ENCODE measurements around the gene INF2. TPM values are rescaled to one million over a fixed set of nuclear protein-coding genes. Genes with fewer than 3 reads are reported as not detected.

INF2 gene
- total and polyA plus RNA-seq, 4 donors, result 13.1 to 51.6 (median 25.5) TPM

DNA sequence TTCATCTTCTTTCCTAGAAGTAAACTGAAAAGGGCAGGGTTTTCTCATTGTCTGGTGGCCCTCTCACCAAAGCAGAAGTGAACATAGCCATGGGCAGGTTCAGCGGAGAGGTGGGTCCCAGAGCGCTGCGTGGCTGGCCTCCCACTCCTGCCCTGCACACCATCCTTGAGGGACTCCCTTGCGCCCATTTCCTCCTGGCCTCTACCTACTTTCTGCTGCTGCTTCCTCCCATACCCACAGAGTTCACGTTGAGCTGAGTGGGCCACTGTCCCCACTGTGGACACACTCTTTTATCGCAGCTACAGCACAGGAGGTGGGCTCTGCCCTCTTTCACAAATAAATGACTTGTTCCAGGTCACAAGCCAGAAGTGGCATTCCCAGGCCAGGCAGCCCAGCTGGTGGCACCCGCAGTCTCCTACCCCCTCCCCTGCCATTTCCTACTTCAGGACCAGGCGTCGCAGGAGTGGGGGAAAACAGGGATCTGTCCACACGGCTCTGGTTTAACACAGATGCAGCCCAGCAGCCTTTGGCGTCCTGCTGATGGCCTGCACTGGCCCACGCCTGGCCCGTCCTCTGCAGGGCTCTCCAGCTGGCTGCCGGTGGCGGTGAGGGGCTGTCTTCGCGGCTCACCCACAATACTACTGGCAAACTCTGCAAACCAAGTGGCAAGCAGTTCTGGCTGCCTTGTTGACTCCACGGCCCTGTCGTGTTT, 68.4 kb downstream of the INF2 start:
- H3K9ac ChIP-seq (ENCODE audit: low read depth in 1 of 2, low read length in 2 of 2), result no peak overlapping the region

DNA sequence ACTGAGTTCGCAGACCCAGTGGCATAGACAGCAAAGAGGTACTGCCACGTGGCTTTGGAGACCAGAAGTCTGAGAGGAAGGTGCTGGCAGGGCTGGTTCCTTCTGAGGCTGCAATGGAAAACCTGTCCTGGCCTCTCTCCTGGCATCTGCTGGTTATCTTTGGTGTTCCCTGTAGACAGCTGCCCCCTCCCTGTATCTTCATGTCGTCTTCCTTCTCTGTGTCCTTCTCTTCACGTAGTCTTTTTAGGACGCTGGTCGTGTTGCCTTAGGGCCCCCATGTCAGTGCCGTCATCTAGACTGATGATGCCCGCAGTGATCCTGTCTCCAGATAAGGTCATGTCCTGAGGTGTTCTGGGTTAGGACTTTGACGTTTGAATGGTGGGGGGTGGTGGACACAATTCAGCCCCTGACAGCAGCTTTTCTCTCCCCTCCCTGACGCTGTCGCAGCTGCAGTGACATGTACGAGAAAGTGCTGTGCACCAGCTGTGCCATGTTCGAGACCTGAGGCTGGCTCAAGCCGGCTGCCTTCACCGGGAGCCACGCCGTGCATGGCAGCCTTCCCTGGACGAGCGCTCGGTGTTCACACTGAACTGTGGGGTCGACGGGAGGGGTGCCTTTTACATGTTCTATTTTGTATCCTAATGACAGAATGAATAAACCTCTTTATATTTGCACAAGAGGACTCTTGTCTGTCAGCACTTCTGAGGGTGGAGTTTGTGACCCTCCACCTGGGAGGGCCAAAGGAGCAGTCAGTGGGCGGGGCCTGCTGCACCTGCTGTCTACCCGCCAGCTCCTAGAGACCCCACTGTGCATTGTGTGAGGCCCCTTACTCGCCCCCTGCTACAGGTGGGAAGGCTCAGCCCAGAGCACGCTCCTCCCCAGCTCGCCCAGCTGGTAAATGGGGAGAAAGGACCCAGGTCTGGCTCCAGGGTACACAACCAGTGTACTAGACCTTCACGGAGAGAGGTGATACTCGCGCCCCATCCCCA, 69.9 kb downstream of the INF2 start:
- Histone ChIP-seq H3K9ac (ENCODE audit: low read depth in 1 of 2, low read length in 2 of 2) (no peak overlapping the region), H3K4me3 (ENCODE audit: low read depth in 1 of 3, low read length in 3 of 3) (no peak overlapping the region), H3K27ac (ENCODE audit: low read depth in 1 of 2, low read length in 2 of 2) (no peak overlapping the region), H3K27me3 (ENCODE audit: control insufficient read depth in 4 of 4, insufficient read depth in 4 of 4, low read length in 3 of 4) (no peaks in the 10 kb centered on the region), H3K9me3 (ENCODE audit: control insufficient read depth in 4 of 4, low read length in 3 of 4) (no peaks in the 10 kb centered on the region), H3K4me1 (ENCODE audit: control insufficient read depth in 4 of 4, insufficient read depth in 4 of 4, low read length in 3 of 4) (peaks cover 5 to 19% (median 18%) of the 10 kb centered on the region in 4 donors), H3K36me3 (ENCODE audit: control insufficient read depth in 4 of 4, insufficient read depth in 3 of 4, low read depth in 1 of 4, low read length in 3 of 4) (peaks cover 5 to 40% (median 18%) of the 10 kb centered on the region in 4 donors)
- TF ChIP-seq GABPA (IDR thresholded peaks at IDR 0.05 in 1 of 2, conservative IDR thresholded peaks at IDR 0.05 in 1 of 2) (no peak), FOXA1 (IDR thresholded peaks at IDR 0.05) (no peak), JUND (IDR thresholded peaks at IDR 0.05) (no peak), FOXA2 (IDR thresholded peaks at IDR 0.05) (no peak), HNF4G (IDR thresholded peaks at IDR 0.05) (no peak), NR2F2 (IDR thresholded peaks at IDR 0.05) (no peak), HNF4A (conservative IDR thresholded peaks at IDR 0.05) (no peak), TAF1 (conservative IDR thresholded peaks at IDR 0.05) (no peak), RXRA (IDR thresholded peaks at IDR 0.05) (no peak)
- TF ChIP-seq, protein P1, sequence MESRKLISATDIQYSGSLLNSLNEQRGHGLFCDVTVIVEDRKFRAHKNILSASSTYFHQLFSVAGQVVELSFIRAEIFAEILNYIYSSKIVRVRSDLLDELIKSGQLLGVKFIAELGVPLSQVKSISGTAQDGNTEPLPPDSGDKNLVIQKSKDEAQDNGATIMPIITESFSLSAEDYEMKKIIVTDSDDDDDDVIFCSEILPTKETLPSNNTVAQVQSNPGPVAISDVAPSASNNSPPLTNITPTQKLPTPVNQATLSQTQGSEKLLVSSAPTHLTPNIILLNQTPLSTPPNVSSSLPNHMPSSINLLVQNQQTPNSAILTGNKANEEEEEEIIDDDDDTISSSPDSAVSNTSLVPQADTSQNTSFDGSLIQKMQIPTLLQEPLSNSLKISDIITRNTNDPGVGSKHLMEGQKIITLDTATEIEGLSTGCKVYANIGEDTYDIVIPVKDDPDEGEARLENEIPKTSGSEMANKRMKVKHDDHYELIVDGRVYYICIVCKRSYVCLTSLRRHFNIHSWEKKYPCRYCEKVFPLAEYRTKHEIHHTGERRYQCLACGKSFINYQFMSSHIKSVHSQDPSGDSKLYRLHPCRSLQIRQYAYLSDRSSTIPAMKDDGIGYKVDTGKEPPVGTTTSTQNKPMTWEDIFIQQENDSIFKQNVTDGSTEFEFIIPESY (IDR thresholded peaks at IDR 0.05), result no peak
- TF ChIP-seq, protein P2, sequence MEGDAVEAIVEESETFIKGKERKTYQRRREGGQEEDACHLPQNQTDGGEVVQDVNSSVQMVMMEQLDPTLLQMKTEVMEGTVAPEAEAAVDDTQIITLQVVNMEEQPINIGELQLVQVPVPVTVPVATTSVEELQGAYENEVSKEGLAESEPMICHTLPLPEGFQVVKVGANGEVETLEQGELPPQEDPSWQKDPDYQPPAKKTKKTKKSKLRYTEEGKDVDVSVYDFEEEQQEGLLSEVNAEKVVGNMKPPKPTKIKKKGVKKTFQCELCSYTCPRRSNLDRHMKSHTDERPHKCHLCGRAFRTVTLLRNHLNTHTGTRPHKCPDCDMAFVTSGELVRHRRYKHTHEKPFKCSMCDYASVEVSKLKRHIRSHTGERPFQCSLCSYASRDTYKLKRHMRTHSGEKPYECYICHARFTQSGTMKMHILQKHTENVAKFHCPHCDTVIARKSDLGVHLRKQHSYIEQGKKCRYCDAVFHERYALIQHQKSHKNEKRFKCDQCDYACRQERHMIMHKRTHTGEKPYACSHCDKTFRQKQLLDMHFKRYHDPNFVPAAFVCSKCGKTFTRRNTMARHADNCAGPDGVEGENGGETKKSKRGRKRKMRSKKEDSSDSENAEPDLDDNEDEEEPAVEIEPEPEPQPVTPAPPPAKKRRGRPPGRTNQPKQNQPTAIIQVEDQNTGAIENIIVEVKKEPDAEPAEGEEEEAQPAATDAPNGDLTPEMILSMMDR (IDR thresholded peaks at IDR 0.05; ENCODE audit: low read depth, low read length, missing input control), result no peak
- TF ChIP-seq, protein P3, sequence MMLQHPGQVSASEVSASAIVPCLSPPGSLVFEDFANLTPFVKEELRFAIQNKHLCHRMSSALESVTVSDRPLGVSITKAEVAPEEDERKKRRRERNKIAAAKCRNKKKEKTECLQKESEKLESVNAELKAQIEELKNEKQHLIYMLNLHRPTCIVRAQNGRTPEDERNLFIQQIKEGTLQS (IDR thresholded peaks at IDR 0.05), result no peak
- TF ChIP-seq, protein P4, sequence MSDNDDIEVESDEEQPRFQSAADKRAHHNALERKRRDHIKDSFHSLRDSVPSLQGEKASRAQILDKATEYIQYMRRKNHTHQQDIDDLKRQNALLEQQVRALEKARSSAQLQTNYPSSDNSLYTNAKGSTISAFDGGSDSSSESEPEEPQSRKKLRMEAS (IDR thresholded peaks at IDR 0.05), result no peak
- WGBS, result 86% methylated on average over 30 of the region's 30 CpGs
- no peak for DNase-seq (ENCODE audit: low spot score)

More for the DNA sequence above, 68.4 kb downstream of the INF2 start:
- no peaks in the 10 kb centered on the region for H3K27me3 ChIP-seq (ENCODE audit: control insufficient read depth in 4 of 4, insufficient read depth in 4 of 4, low read length in 3 of 4)
- 92% methylated on average over 19 of the region's 19 CpGs for WGBS
- no peak overlapping the region for H3K27ac ChIP-seq (ENCODE audit: low read depth in 1 of 2, low read length in 2 of 2)
- DNase-seq (ENCODE audit: low spot score), result no peak
- H3K9me3 ChIP-seq (ENCODE audit: control insufficient read depth in 4 of 4, low read length in 3 of 4), result no peaks in the 10 kb centered on the region
- peaks cover 5 to 40% (median 18%) of the 10 kb centered on the region in 4 donors for H3K36me3 ChIP-seq (ENCODE audit: control insufficient read depth in 4 of 4, insufficient read depth in 3 of 4, low read depth in 1 of 4, low read length in 3 of 4)
- H3K4me1 ChIP-seq (ENCODE audit: control insufficient read depth in 4 of 4, insufficient read depth in 4 of 4, low read length in 3 of 4), result peaks cover 8 to 29% (median 26%) of the 10 kb centered on the region in 4 donors
- no peak for TF ChIP-seq RXRA (IDR thresholded peaks at IDR 0.05)
- TF ChIP-seq TAF1 (conservative IDR thresholded peaks at IDR 0.05), result no peak
- no peak for TF ChIP-seq RAD21 (IDR thresholded peaks at IDR 0.05)
- no peak for TF ChIP-seq YY1 (IDR thresholded peaks at IDR 0.05)
- no peak for TF ChIP-seq GABPA (IDR thresholded peaks at IDR 0.05 in 1 of 2, conservative IDR thresholded peaks at IDR 0.05 in 1 of 2)
- no peak for TF ChIP-seq HNF4G (IDR thresholded peaks at IDR 0.05)
- no peak for TF ChIP-seq JUND (IDR thresholded peaks at IDR 0.05)
- TF ChIP-seq, protein P5, sequence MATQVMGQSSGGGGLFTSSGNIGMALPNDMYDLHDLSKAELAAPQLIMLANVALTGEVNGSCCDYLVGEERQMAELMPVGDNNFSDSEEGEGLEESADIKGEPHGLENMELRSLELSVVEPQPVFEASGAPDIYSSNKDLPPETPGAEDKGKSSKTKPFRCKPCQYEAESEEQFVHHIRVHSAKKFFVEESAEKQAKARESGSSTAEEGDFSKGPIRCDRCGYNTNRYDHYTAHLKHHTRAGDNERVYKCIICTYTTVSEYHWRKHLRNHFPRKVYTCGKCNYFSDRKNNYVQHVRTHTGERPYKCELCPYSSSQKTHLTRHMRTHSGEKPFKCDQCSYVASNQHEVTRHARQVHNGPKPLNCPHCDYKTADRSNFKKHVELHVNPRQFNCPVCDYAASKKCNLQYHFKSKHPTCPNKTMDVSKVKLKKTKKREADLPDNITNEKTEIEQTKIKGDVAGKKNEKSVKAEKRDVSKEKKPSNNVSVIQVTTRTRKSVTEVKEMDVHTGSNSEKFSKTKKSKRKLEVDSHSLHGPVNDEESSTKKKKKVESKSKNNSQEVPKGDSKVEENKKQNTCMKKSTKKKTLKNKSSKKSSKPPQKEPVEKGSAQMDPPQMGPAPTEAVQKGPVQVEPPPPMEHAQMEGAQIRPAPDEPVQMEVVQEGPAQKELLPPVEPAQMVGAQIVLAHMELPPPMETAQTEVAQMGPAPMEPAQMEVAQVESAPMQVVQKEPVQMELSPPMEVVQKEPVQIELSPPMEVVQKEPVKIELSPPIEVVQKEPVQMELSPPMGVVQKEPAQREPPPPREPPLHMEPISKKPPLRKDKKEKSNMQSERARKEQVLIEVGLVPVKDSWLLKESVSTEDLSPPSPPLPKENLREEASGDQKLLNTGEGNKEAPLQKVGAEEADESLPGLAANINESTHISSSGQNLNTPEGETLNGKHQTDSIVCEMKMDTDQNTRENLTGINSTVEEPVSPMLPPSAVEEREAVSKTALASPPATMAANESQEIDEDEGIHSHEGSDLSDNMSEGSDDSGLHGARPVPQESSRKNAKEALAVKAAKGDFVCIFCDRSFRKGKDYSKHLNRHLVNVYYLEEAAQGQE (IDR thresholded peaks at IDR 0.05), result no peak
- TF ChIP-seq, protein P2 (IDR thresholded peaks at IDR 0.05; ENCODE audit: low read depth, low read length, missing input control), result no peak
- no peak overlapping the region for H3K4me3 ChIP-seq (ENCODE audit: low read depth in 1 of 3, low read length in 3 of 3)
